COLO829 (cell line): ENCODE measurements around the gene KNDC1.
"Not testable (repeated sequence)": the region's sequence is repeated elsewhere in the genome, so short reads cannot be mapped to it uniquely, and the experiment has no call there.

ENCODE experiments used
- DNase-seq: peaks from one replicate; pipeline ENCODE4 v3.0.0; 2012; ENCODE audit warnings: low spot score

KNDC1 gene

DNA sequence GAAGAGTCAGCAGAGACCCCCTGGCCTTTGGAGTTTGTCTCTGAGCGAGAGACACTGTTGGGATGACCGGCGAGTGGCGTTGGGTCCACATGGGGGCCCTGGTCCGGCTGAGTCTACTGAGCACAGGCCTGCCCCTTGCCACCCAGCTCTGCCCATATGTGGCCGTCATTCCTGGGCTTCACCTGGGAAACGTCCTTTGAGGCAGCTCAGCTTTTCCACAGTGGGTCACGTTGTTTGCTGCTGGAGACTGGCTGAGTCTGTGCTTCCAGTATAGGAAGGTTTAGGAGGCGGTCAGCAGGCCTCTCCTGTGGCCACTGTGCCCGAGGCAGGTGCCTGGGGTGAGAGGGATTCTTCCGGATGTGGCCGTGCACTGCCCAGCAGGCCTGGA lies 99.6 kb downstream of the KNDC1 start:
- no peak for DNase-seq

- peak; percentile 13 for DNase-seq
Measured at GRCh38 chr10:133260895-133261725, 101.1 kb downstream of the KNDC1 start.

- DNase-seq: peak; percentile 71
Measured at GRCh38 chr10:133261726-133262325, 101.8 kb downstream of the KNDC1 start.

GRCh38 chr10:133262696-133263095 lies 102.7 kb downstream of the KNDC1 start:
- DNase-seq: no peak

- no peak for DNase-seq
Measured at GRCh38 chr10:133263674-133264073, 103.7 kb downstream of the KNDC1 start.

DNA sequence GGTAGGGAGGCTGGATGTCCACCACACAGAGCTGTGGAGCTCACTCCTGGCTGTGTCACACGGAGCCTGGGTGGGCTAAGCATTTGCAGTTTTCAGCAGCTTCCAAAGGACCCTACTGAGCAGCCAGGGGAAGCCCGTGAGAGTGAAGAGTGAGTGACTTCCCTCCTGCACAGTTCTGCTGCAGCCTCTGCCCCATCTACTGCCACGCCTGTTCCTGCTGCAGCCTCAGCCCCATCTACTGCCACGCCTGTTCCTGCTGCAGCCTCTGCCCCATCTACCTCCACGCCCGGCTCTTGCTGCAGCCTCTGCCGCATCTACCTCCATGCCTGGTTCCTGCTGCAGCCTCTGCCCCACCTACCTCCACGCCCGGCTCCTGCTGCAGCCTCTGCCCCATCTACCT lies 104.4 kb downstream of the KNDC1 start:
- no peak for DNase-seq

- not testable (repeated sequence) for DNase-seq
Measured at GRCh38 chr10:133265052-133265451, 105.0 kb downstream of the KNDC1 start.

GRCh38 chr10:133266056-133266795 lies 106.2 kb downstream of the KNDC1 start:
- DNase-seq: no peak

- DNase-seq: no peak
Measured at GRCh38 chr10:133267293-133267692, 107.3 kb downstream of the KNDC1 start.

- DNase-seq: no peak
Measured at GRCh38 chr10:133267829-133268228, 107.8 kb downstream of the KNDC1 start.

DNA sequence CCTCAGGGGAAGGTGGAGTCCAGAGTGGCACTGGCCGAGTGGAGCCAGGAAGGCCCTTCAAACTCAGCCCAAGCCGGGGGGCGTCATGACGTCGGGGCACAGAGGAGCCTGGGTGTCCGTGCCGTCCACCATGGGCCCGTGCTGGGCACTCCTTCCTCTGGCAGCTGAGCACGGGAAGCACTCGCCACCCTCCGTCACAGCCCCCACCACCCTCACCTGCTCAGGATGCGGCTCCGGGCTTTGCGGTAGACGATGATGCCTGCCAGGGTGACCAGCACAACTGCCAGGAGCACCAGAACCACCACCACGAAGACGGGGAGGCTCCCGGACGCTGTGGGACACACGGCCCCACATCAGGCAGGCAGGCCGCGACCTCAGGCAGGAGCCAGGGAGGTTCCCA lies 108.5 kb downstream of the KNDC1 start:
- DNase-seq: no peak

DNA sequence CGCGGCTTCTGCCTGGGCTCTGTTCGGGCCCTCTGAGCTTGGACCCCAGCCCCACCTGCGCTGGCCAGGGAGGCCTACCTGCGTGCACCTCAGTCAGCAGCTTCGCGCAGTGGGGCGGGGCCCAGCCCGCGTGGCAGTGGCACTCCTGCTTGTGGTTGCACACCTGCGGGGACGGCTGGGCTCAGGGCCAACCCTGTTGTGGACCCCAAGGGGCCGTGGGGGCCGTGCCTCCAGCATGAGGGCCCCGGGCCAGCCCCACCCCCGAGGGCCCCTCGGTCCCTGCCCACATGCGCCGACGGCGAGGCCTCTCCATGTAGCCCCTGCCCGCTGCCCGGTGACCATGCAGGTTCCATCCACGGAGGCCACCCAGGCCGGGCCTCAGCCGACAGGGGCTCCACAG lies 109.3 kb downstream of the KNDC1 start:
- no peak for DNase-seq

DNA sequence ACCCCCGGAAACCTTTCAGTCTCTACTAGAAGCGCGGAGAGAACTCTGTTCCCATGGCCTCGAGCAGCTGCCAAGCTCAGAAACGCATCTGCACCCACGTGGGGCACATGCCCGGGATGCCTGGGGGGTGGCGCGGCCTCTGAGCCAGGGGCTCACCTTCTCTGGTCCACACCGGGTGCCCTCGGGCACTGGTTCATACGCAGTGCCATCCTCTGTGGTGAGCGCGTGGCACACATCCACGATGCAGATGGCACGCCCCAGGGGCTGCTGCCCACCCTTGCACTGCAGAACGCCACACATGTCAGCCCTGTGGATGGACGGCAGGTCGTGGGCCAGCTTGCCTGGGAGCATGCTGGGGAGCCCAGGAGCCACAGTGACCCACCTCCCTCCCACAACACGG lies 110.2 kb downstream of the KNDC1 start:
- DNase-seq: no peak

- no peak for DNase-seq
Measured at GRCh38 chr10:133270773-133271297, 110.8 kb downstream of the KNDC1 start.

DNA sequence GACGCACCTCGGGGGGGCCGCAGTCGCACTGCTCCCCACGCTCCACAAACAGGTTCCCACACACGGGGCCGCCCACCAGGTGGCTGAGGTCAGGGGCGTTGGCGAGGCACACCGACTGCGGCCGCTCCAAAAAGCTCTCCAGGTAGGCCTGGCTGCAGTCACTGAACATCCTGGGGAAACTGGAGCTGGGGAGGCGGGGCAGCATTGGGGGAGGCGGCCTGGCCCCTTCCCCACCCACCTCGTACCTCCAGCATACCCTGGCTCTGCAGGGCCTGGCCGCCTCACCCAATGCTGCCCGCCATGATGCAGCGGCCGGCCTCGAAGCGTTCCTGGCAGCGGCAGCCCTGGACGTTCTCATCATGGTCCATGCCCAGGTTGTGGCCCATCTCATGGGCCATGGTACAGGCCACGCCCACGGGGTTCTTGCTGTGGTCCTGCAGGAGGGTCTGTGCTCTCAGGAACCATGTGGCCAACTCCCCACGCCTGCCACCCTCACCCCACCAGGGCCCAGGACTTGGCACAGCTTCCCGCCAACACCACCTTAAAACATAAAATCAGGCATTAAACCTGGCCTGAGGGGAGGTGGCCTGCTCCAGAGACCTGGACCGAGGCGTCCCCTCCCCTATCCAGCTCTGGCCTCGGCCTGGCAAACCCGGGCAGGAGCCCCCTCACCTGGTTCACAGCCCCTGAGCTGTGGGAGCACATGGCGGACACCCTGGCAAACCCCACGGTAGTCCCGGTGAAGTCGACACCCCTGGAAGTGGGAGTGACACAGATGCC lies 111.7 kb downstream of the KNDC1 start:
- no peak for DNase-seq

- no peak for DNase-seq
Measured at GRCh38 chr10:133272301-133272963, 112.4 kb downstream of the KNDC1 start.

DNA sequence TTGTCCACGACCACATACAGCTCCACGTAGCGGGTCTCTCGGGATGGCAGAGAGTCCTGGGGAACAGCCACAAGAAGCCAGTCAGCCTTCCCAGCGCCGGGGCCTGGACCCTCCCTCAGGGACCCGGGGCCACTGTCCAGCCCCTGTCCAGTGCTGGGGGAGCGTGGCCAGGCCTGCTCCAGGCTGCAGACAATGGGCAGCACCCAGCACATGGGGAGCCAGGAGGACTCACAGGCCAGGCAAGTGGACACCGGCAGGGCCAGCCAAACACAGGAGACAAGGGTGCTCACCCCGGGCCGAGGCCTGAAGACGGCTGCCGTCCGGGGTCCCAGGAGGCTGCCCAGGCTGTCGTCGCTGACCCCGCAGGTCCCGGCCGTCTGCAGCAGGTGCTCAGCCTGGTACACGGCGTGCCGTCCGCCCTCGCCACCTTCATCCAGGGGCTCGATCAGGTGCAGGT lies 113.0 kb downstream of the KNDC1 start:
- no peak for DNase-seq

DNA sequence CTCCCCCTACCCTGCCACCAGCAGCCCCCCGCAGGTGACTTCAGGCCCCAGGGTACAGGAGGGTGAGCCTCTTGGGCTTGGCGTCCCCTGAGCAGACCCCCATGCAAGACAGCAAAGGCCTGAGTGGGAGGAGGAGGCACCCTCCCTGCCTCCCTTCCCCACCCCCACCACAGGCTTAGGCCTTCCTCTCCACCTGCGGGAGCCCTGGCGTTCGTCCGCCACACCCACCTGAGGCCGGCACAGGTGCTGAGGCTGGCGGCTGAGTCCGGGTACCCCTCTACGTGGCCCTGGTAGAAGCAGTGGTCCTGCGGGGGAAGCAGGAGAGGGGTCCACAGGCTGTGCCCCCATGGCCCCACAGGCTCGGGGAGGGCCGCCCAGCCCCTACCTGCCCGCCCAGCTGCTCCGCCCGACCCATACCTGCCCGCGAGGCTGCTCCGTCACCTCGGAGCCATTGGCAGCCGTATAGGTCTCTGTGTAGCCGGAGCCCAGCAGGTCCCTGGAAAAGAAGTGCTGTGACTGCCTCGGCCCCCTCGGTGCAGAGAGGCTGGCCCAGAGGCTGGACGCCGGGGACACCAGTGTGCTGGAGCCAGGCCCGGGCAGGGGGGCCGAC lies 113.6 kb downstream of the KNDC1 start:
- no peak for DNase-seq

DNA sequence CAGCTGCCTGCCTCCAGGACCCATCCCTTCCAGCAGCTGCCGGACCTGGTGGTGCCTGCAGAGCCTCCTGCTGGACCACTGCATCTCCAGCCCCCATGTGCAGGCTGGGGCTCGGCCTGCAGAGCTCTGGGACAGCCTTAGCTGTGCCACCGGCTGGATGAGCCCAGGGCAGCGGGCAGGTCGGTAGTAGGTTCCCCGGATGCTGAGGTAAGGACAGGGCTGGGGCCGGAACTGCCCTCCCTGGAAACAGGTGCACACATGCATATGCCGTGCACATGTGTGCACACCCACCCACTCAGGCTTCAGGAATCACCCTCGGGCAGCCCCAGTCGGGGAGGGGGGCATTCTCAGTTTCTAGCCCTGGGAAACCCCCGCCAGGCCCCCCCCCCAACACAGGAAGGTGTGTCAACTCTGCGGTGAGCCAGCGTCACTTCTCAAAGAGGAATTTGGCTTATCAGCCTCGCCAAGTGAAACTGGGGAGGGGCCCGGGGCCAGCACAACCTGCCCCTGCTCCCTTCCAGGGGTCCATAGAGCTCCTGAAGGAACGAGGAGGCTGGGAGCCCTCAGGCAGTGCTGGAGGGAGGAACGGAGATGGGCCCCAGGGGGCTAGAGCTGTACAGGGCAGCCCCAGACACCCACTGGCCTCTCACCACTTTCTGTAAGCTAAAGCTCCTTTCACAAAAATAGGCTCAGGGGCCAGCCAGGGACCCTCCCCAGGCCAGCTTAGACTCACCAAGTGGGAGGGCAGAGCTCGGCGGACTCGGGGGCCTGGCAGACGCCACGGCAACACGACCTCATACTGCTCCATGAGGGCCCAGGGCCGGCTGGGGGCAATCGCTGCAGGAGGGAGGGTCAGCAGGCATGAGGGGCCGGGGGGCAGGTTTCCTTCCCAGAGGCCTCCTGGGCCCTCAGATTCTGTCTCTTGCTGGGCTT lies 115.0 kb downstream of the KNDC1 start:
- DNase-seq: no peak

DNA sequence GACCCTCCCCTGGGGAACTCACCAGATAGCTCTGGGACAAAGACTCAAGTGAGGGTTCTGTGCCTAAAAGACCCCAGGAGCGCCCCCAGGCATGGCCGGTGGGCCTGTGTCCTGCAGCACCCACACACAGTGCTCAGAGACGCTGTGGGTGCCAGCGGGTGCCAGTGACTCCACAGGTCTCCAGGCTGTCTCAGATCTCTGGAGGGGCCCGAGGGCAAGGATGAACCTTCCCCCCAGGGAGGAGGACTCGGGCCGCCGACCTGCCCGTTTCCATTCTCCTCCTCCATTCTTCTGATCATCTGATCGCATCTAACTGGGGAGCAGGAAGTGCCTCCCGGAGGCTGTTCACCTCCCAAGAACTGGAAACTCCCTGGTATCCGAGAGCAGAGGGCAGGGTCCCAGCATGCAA lies 115.7 kb downstream of the KNDC1 start:
- DNase-seq: no peak
